ENCODE data around the gene PRXL2A.
"Not testable (repeated sequence)": the region's sequence is repeated elsewhere in the genome, so short reads cannot be mapped to it uniquely, and the experiment has no call there.

The PRXL2A gene

GRCh38 chr10:80474597-80474910, 66.2 kb downstream of the PRXL2A start:
- Histone ChIP-seq H3K27me3 (ENCODE audit: insufficient read depth, poor library complexity, severe bottlenecking) (no peaks in the 10 kb centered on the region), H3K9me3 (ENCODE audit: severe bottlenecking) (no peaks in the 10 kb centered on the region), H3K4me3 (ENCODE audit: severe bottlenecking) (no peak overlapping the region), H3K36me3 (ENCODE audit: low read depth) (peaks cover 33% of the 10 kb centered on the region), H3K4me1 (ENCODE audit: insufficient read depth, poor library complexity, severe bottlenecking) (peaks cover 68% of the 10 kb centered on the region), H3K27ac (ENCODE audit: poor library complexity, severe bottlenecking) (peak overlapping the region; percentile 100)
- ATAC-seq (ENCODE audit: low read depth) (no peak), DNase-seq (ENCODE audit: low spot score) (no peak)
- no peak for TF ChIP-seq CTCF (IDR thresholded peaks at IDR 0.05; ENCODE audit: poor library complexity, severe bottlenecking)

GRCh38 chr10:80474941-80475340, 66.6 kb downstream of the PRXL2A start:
- Histone ChIP-seq H3K4me1 (ENCODE audit: insufficient read depth, poor library complexity, severe bottlenecking) (peaks cover 66% of the 10 kb centered on the region), H3K27ac (ENCODE audit: poor library complexity, severe bottlenecking) (peak overlapping the region; percentile 100)

GRCh38 chr10:80475641-80476040, 67.3 kb downstream of the PRXL2A start:
- not testable (repeated sequence) for DNase-seq (ENCODE audit: low spot score); H3K9me3 ChIP-seq (ENCODE audit: severe bottlenecking); ATAC-seq (ENCODE audit: low read depth); H3K4me3 ChIP-seq (ENCODE audit: severe bottlenecking); H3K27me3 ChIP-seq (ENCODE audit: insufficient read depth, poor library complexity, severe bottlenecking)
- H3K4me1 ChIP-seq (ENCODE audit: insufficient read depth, poor library complexity, severe bottlenecking) = peaks cover 59% of the 10 kb centered on the region
- H3K27ac ChIP-seq (ENCODE audit: poor library complexity, severe bottlenecking) = peak overlapping the region; percentile 100
- peaks cover 27% of the 10 kb centered on the region for H3K36me3 ChIP-seq (ENCODE audit: low read depth)

More at GRCh38 chr10:80474941-80475340, 66.6 kb downstream of the PRXL2A start:
- DNase-seq (ENCODE audit: low spot score) (no peak), ATAC-seq (ENCODE audit: low read depth) (no peak)
- no peaks in the 10 kb centered on the region for H3K27me3 ChIP-seq (ENCODE audit: insufficient read depth, poor library complexity, severe bottlenecking)
- TF ChIP-seq CTCF (IDR thresholded peaks at IDR 0.05; ENCODE audit: poor library complexity, severe bottlenecking) = no peak
- no peaks in the 10 kb centered on the region for H3K9me3 ChIP-seq (ENCODE audit: severe bottlenecking)
- H3K4me3 ChIP-seq (ENCODE audit: severe bottlenecking) = no peak overlapping the region
- H3K36me3 ChIP-seq (ENCODE audit: low read depth) = peaks cover 29% of the 10 kb centered on the region

GRCh38 chr10:80476685-80477084, 68.3 kb downstream of the PRXL2A start:
- Histone ChIP-seq H3K27me3 (ENCODE audit: insufficient read depth, poor library complexity, severe bottlenecking) (no peaks in the 10 kb centered on the region), H3K36me3 (ENCODE audit: low read depth) (peaks cover 32% of the 10 kb centered on the region), H3K4me3 (ENCODE audit: severe bottlenecking) (no peak overlapping the region), H3K4me1 (ENCODE audit: insufficient read depth, poor library complexity, severe bottlenecking) (peaks cover 48% of the 10 kb centered on the region), H3K9me3 (ENCODE audit: severe bottlenecking) (no peaks in the 10 kb centered on the region), H3K27ac (ENCODE audit: poor library complexity, severe bottlenecking) (peak overlapping the region; percentile 100)
- no peak for TF ChIP-seq CTCF (IDR thresholded peaks at IDR 0.05; ENCODE audit: poor library complexity, severe bottlenecking)
- DNase-seq (ENCODE audit: low spot score) (no peak), ATAC-seq (ENCODE audit: low read depth) (no peak)

GRCh38 chr10:80477813-80478212, 69.5 kb downstream of the PRXL2A start:
- no peak overlapping the region for H3K4me3 ChIP-seq (ENCODE audit: severe bottlenecking)
- peak; percentile 90 for ATAC-seq (ENCODE audit: low read depth)
- H3K27ac ChIP-seq (ENCODE audit: poor library complexity, severe bottlenecking) = peak overlapping the region; percentile 100
- DNase-seq (ENCODE audit: low spot score) = no peak
- TF ChIP-seq CTCF (IDR thresholded peaks at IDR 0.05; ENCODE audit: poor library complexity, severe bottlenecking) = no peak
- H3K27me3 ChIP-seq (ENCODE audit: insufficient read depth, poor library complexity, severe bottlenecking) = no peaks in the 10 kb centered on the region
- no peaks in the 10 kb centered on the region for H3K9me3 ChIP-seq (ENCODE audit: severe bottlenecking)
- H3K4me1 ChIP-seq (ENCODE audit: insufficient read depth, poor library complexity, severe bottlenecking) = peaks cover 39% of the 10 kb centered on the region
- H3K36me3 ChIP-seq (ENCODE audit: low read depth) = peaks cover 31% of the 10 kb centered on the region

- Histone ChIP-seq H3K36me3 (ENCODE audit: low read depth) (peaks cover 37% of the 10 kb centered on the region), H3K4me1 (ENCODE audit: insufficient read depth, poor library complexity, severe bottlenecking) (peaks cover 36% of the 10 kb centered on the region)
- H3K9me3 ChIP-seq (ENCODE audit: severe bottlenecking); H3K27ac ChIP-seq (ENCODE audit: poor library complexity, severe bottlenecking); H3K4me3 ChIP-seq (ENCODE audit: severe bottlenecking); DNase-seq (ENCODE audit: low spot score); H3K27me3 ChIP-seq (ENCODE audit: insufficient read depth, poor library complexity, severe bottlenecking); ATAC-seq (ENCODE audit: low read depth): not testable (repeated sequence)
Measured at GRCh38 chr10:80480373-80480772, 72.0 kb downstream of the PRXL2A start.
